Glutamatergic neuron (in vitro differentiated cells): ENCODE data around the gene DOP1B. TPM values are rescaled to one million over a fixed set of nuclear protein-coding genes. Genes with fewer than 3 reads are reported as not detected.

Experiments
- DNase-seq: peaks from one replicate; pipeline ENCODE4 v3.0.0; 2022
- H3K27ac Mint-ChIP-seq: one replicate; pipeline ENCODE4 v1.8.0; 2020; ENCODE audit warnings: mild to moderate bottlenecking, mixed read lengths, inconsistent platforms; ENCODE audit not compliant: unreplicated experiment
- H3K27me3 Mint-ChIP-seq: one replicate; pipeline ENCODE4 v1.8.0; 2020; ENCODE audit warnings: mild to moderate bottlenecking, moderate library complexity, mixed read lengths, inconsistent platforms; ENCODE audit not compliant: unreplicated experiment
- H3K36me3 Mint-ChIP-seq: one replicate; pipeline ENCODE4 v1.8.0; 2020; ENCODE audit warnings: mild to moderate bottlenecking, mixed read lengths, inconsistent platforms; ENCODE audit not compliant: unreplicated experiment
- H3K4me1 Mint-ChIP-seq: one replicate; pipeline ENCODE4 v1.8.0; 2020; ENCODE audit warnings: mild to moderate bottlenecking, low read depth, mixed read lengths, inconsistent platforms; ENCODE audit not compliant: unreplicated experiment
- H3K4me3 Mint-ChIP-seq: one replicate; pipeline ENCODE4 v1.8.0; 2020; ENCODE audit warnings: mild to moderate bottlenecking, mixed read lengths, inconsistent platforms; ENCODE audit not compliant: unreplicated experiment
- H3K9me3 Mint-ChIP-seq: one replicate; pipeline ENCODE4 v1.8.0; 2020; ENCODE audit warnings: mild to moderate bottlenecking, moderate library complexity, mixed read lengths, inconsistent platforms; ENCODE audit not compliant: unreplicated experiment
- total RNA-seq: library from RNA; stranded (reverse); fragmentation: NEBNext Ultra II Directional; extraction: Animal tissue kit (Norgen Biotek cat#: 25700); gene quantifications from one replicate; pipeline ENCODE4 v1.2.1, GENCODE V29; 2021; ENCODE audit not compliant: unreplicated experiment
- TF ChIP-seq, protein P1 (sequence below): fragments of 200-600 bp; sonication (generic); IDR thresholded peaks from one replicate; pipeline ENCODE4 v1.5.0; 2021; ENCODE audit not compliant: partially characterized antibody, unreplicated experiment

Gene DOP1B
- total RNA-seq, 1 donor from 2014 or later = 37.8 TPM

DNA sequence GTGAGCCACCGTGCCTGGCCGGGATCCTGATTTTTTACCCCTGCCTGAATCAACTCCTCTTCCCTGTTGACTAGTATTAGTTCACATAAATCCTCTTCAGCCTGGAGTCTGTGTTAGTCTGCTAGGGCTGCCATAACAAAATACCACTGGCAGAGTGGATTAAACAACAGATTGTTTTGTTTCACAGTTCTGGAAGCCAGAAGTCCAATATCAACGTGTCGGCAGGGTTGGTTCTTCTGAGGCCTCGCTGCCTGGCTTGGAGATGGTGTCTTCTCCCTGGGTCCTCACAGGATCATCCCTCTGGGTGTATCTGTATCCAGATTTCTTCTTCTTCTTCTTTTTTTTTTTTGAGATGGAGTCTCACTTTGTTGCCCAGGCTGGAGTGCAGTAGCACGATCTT, 18.2 kb downstream of the DOP1B start:
- TF ChIP-seq, protein P1, sequence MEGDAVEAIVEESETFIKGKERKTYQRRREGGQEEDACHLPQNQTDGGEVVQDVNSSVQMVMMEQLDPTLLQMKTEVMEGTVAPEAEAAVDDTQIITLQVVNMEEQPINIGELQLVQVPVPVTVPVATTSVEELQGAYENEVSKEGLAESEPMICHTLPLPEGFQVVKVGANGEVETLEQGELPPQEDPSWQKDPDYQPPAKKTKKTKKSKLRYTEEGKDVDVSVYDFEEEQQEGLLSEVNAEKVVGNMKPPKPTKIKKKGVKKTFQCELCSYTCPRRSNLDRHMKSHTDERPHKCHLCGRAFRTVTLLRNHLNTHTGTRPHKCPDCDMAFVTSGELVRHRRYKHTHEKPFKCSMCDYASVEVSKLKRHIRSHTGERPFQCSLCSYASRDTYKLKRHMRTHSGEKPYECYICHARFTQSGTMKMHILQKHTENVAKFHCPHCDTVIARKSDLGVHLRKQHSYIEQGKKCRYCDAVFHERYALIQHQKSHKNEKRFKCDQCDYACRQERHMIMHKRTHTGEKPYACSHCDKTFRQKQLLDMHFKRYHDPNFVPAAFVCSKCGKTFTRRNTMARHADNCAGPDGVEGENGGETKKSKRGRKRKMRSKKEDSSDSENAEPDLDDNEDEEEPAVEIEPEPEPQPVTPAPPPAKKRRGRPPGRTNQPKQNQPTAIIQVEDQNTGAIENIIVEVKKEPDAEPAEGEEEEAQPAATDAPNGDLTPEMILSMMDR = no peak
- H3K27me3 Mint-ChIP-seq = peaks cover 2% of the 10 kb centered on the region

DNA sequence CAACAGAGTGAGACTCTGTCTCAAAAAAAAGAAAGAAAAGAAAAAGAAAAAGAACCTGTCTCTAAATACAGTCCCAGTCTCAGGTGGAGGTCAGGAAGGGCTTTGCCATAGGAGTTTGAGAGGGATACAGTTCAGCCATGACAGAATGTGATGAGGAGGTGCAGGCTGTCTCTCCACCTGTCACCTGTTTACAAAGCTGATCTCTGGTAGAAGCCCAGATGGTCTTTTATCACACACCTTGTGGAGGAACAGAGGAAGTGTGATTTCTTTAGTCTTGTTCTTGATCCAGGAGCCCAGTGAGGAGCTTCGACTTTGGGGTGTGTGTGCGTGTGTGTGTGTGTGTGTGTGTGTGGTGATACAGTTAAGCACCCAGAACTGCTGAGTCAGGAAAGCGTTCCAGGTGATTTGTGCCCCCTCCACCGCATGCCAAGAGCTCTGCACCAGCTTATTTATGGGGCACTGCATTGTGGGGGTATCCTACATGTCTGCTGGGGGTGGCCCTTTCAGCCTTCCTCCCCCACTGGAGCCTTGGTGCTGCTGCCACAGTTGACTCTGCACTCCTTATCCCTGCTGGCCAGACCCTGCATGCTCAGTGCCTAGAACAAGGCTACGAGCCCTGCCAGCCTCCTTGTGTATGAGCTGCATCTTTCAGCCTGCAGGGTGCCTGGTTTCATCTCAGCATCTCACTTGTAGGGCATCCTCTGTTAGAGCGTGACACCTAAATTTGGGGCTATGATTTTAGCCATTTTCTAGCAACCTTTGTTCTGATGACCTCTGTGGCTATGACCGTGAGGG, 19.3 kb downstream of the DOP1B start:
- DNase-seq = no peak
- peaks cover 2% of the 10 kb centered on the region for H3K27me3 Mint-ChIP-seq
- no peak overlapping the region for H3K27ac Mint-ChIP-seq
- peaks cover 9% of the 10 kb centered on the region for H3K4me1 Mint-ChIP-seq
- TF ChIP-seq, protein P1 = no peak
- H3K36me3 Mint-ChIP-seq = peaks cover 13% of the 10 kb centered on the region
- H3K9me3 Mint-ChIP-seq = peaks cover 4% of the 10 kb centered on the region
- H3K4me3 Mint-ChIP-seq = no peak overlapping the region

More for the DNA sequence above, 18.2 kb downstream of the DOP1B start:
- Mint-ChIP-seq H3K4me1 (peaks cover 9% of the 10 kb centered on the region), H3K27ac (no peak overlapping the region), H3K4me3 (no peak overlapping the region), H3K9me3 (peaks cover 4% of the 10 kb centered on the region), H3K36me3 (peaks cover 16% of the 10 kb centered on the region)
- no peak for DNase-seq

DNA sequence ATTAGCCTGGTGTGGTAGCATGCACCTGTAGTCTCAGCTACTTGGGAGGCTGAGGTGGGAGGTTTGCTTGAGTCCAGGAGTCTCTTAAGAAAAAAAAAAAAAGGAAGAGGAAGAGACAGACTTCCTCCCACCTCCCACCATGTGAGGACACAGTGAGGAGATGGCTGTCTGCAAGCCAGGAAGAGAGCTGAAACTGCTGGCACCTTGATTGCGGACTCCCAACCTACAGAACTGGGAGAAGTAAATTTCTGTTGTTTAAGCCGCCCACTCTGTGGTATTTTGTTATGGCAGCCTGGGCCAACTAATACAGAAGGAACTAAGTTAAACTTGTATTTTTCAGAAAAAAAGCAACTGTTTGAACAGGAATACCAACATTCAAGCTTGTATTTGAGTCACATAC, 21.7 kb downstream of the DOP1B start:
- no peak for DNase-seq
- TF ChIP-seq, protein P1 = no peak
- peaks cover 2% of the 10 kb centered on the region for H3K27me3 Mint-ChIP-seq
- H3K27ac Mint-ChIP-seq = no peak overlapping the region
- H3K4me3 Mint-ChIP-seq = no peak overlapping the region
- peaks cover 1% of the 10 kb centered on the region for H3K9me3 Mint-ChIP-seq
- no peaks in the 10 kb centered on the region for H3K4me1 Mint-ChIP-seq
- H3K36me3 Mint-ChIP-seq = peaks cover 6% of the 10 kb centered on the region

DNA sequence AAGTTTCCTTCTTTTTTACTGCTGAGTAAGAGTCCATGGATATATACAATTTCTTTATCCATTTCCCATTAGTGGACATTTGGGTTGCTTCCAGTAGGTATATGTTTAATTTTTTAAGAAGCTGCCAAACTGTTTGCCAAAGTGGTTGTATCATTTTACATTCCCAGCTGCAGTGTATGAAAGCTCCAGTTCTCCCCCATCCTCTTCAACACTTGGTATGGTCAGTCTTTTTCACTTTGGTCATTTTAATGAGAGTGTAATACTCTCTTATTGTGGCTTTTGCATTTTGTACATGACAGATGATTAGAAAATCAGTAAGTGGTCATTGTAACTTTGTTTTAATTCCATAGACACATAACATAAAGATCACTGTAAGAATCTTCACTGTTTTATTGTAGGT, 22.5 kb downstream of the DOP1B start:
- Mint-ChIP-seq H3K4me1 (no peaks in the 10 kb centered on the region), H3K27me3 (peaks cover 2% of the 10 kb centered on the region), H3K4me3 (no peak overlapping the region), H3K27ac (no peak overlapping the region), H3K9me3 (peaks cover 1% of the 10 kb centered on the region), H3K36me3 (peaks cover 6% of the 10 kb centered on the region)
- DNase-seq = no peak
- TF ChIP-seq, protein P1 = no peak

DNA sequence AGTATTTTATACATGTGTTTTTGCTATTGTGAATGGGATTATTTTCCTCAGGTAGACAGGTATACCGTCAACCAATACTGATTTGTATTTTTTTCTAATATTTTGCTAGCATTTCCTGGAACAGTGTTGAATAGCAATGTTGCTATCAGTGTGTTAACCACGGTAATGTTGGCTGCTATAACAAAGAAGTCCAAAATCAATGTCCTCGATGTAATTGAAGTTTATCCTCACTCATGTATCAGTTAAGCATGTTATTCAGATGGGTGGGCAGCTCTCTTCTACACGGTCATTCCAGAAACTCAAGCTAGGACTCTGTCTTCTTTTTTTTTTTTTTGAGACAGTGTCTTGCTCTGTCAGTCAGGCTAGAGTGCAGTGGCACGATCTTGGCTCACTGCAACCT, 24.3 kb downstream of the DOP1B start:
- DNase-seq = no peak
- Mint-ChIP-seq H3K4me3 (no peak overlapping the region), H3K36me3 (peaks cover 6% of the 10 kb centered on the region), H3K27ac (no peak overlapping the region), H3K27me3 (no peaks in the 10 kb centered on the region), H3K9me3 (no peaks in the 10 kb centered on the region), H3K4me1 (no peaks in the 10 kb centered on the region)
- TF ChIP-seq, protein P1 = no peak
